ENCODE data around the gene ANO7.

GRCh38 chr2:241249654-241250053 is 61.2 kb downstream of the ANO7 start:
- TF ChIP-seq CTCF (IDR thresholded peaks at IDR 0.05) (no peak), EZH2 (IDR thresholded peaks at IDR 0.05; ENCODE audit: borderline replicate concordance, insufficient read depth, low read depth, low read length, poor library complexity, severe bottlenecking) (no peak)

All from B cell (primary cell).